GM06990 (cell line): ENCODE results near the gene TPRG1L.
A peak's percentile ranks its signal among the peaks of the same experiment; 100 is the strongest.

ENCODE experiments used
- DNase-seq: peaks from one replicate; pipeline ENCODE4 v3.0.0-alpha.2; 2011; ENCODE audit not compliant: insufficient read length; ENCODE audit errors: extremely low read depth
- H3K27me3 ChIP-seq: replicated peaks from 2 replicates; pipeline ENCODE4 v1.6.0; 2011; ENCODE audit warnings: low read length; ENCODE audit not compliant: control insufficient read depth, insufficient read depth
- H3K36me3 ChIP-seq: 2 replicates; pipeline ENCODE4 v1.5.1; 2011; ENCODE audit warnings: low read length; ENCODE audit not compliant: control insufficient read depth, insufficient read depth
- H3K4me3 ChIP-seq: replicated peaks from 2 replicates; pipeline ENCODE4 v1.5.1; 2011; ENCODE audit warnings: low read depth, mild to moderate bottlenecking, control low read depth, low read length
- CTCF ChIP-seq: IDR thresholded peaks from 2 replicates; pipeline ENCODE4 v1.5.1; 2011; ENCODE audit warnings: low read length, control low read depth, mild to moderate bottlenecking, inconsistent platforms; ENCODE audit not compliant: insufficient read depth, poor library complexity, severe bottlenecking

The TPRG1L gene

DNA sequence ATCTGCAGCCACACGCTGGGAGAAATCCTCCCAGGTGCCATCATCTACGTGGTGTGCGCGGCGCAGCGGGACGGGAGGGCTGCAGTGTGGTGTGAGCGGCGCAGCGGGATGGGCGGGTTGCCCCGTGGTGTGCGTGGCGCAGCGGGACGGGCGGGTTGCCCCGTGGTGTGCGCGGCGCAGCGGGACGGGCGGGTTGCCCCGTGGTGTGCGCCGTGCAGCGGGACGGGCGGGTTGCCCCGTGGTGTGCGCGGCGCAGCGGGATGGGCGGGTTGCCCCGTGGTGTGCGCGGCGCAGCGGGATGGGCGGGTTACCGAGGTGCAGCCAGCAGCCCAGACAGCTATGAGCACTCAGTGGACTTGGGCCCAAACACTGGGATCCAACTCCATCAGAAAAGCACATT, 20.4 kb downstream of the TPRG1L start:
- Histone ChIP-seq H3K4me3 (no peak overlapping the region), H3K27me3 (no peaks in the 10 kb centered on the region), H3K36me3 (peaks cover 12% of the 10 kb centered on the region)
- no peak for TF ChIP-seq CTCF
- no peak for DNase-seq

GRCh38 chr1:3645666-3646355, 21.0 kb downstream of the TPRG1L start:
- TF ChIP-seq CTCF, result no peak
- H3K36me3 ChIP-seq, result peaks cover 12% of the 10 kb centered on the region
- no peak overlapping the region for H3K4me3 ChIP-seq
- H3K27me3 ChIP-seq, result no peaks in the 10 kb centered on the region
- DNase-seq, result no peak

DNA sequence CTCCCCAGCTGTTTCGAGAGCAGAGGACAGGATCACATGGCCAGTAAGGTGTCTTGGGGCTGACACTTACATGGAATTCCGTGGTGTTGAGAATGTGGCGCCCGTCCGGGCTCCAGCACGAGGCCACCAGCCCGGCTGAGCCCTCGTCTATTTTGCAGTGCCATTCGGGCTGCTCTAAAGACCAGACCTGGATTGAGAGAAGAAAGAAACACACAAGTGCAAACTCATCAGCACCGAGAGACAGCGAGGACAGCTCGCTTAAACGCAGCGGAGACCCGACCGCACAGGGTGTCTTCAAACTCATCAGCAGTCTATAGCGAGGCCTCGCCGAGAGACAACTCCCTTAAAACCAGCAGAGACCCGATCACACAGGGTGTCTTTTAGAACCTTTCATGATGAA, 21.8 kb downstream of the TPRG1L start:
- peaks cover 8% of the 10 kb centered on the region for H3K36me3 ChIP-seq
- no peak for DNase-seq
- H3K4me3 ChIP-seq, result no peak overlapping the region
- TF ChIP-seq CTCF, result no peak
- H3K27me3 ChIP-seq, result no peaks in the 10 kb centered on the region

GRCh38 chr1:3649342-3650247, 24.8 kb downstream of the TPRG1L start, which contains the start of gene WRAP73:
TSS of gene WRAP73 (minus strand) at chr1:3650103. CDS start at chr1:3649999, 104 bp downstream.
- peak; percentile 92 for DNase-seq
- H3K36me3 ChIP-seq, result peaks cover 8% of the 10 kb centered on the region
- no peaks in the 10 kb centered on the region for H3K27me3 ChIP-seq
- TF ChIP-seq CTCF, result peak; percentile 38
- H3K4me3 ChIP-seq, result peak within 1 kb of the TSS; percentile 86

DNA sequence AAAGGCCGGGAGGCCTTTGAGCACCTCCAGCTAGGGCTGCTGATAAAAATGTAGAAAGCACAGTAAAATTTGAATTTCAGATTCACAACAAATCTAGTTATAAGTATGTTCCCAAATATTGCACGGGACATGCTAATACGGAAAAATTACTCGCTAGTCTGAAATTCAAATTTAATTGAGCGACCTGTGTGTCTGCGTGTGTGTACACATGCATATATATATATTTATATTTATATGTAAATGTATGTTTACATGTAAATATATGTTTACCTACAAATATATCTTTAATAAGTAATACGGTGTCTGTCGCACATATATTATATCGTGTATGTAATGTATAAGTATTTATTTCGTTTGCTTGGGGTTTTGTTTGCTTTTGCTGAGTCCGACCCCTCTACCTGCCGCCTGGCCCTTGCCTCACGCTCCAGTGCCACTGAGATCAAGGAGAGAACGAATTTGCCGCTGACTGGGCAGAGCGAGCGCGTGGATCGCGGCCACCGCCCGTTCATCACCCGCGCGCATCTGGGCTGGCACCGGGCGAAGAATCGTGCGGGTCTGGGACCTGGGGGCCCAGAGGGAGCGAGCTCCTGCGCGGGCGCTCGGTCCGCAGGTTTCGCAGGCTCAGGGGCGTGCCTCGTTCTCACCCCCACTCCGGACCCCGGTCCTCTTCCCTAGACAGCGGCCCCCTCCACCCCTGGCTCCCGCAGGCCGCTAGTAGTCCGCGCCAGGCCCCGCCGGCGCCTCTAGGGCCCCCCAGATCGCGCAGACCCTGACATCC, 25.6 kb downstream of the TPRG1L start:
- no peaks in the 10 kb centered on the region for H3K27me3 ChIP-seq
- peaks cover 8% of the 10 kb centered on the region for H3K36me3 ChIP-seq
- no peak for DNase-seq
- TF ChIP-seq CTCF, result no peak
- no peak overlapping the region; the same call in 1 of the 2 replicates for H3K4me3 ChIP-seq
